CD4-positive, CD25-positive, alpha-beta regulatory T cell (primary cell): ENCODE measurements around the gene PIEZO1. TPM values are rescaled to one million over a fixed set of nuclear protein-coding genes. Genes with fewer than 3 reads are reported as not detected.
A peak's percentile ranks its signal among the peaks of the same experiment; 100 is the strongest.

ENCODE experiments used
- ATAC-seq, 2 donors: fragments of 150-1000 bp; cut with Tn5 transposase; one replicate each; pipeline ENCODE4 v1.10.0; 2021; ENCODE audit warnings: low read depth in 2 of 2, moderate number of reproducible peaks in 2 of 2, moderate library complexity in 1 of 2
- DNase-seq, 3 donors: peaks; one replicate each; pipeline versions ENCODE4 v3.0.0 to v3.0.0-alpha.2; 2012 to 2022; ENCODE audit warnings: mixed read lengths in 1 of 3
- H3K27ac ChIP-seq: one replicate; pipeline ENCODE4 v1.7.0; 2013; ENCODE audit warnings: mild to moderate bottlenecking, low read length; ENCODE audit not compliant: insufficient read depth, poor library complexity, severe bottlenecking
- H3K27me3 ChIP-seq: one replicate; pipeline ENCODE4 v1.7.0; 2013; ENCODE audit warnings: low read length; ENCODE audit not compliant: control insufficient read depth, insufficient read depth
- H3K36me3 ChIP-seq: one replicate; pipeline ENCODE4 v1.7.0; 2013; ENCODE audit warnings: mild to moderate bottlenecking, low read length, moderate library complexity; ENCODE audit not compliant: control insufficient read depth, insufficient read depth
- H3K4me1 ChIP-seq: 2 replicates; pipeline ENCODE4 v1.7.0; 2013; ENCODE audit warnings: mild to moderate bottlenecking, low read length; ENCODE audit not compliant: insufficient read depth, control insufficient read depth, poor library complexity, severe bottlenecking
- H3K4me3 ChIP-seq: one replicate; pipeline ENCODE4 v1.7.0; 2013; ENCODE audit warnings: low read depth, mild to moderate bottlenecking, low read length, moderate library complexity
- H3K9me3 ChIP-seq, 2 experiments: 1 replicate in 1 of 2; 2 replicates in 1 of 2; pipeline ENCODE4 v1.7.0; 2013; ENCODE audit warnings: low read length in 2 of 2, mild to moderate bottlenecking in 1 of 2, moderate library complexity in 1 of 2; ENCODE audit not compliant: control insufficient read depth in 2 of 2
- H3K27ac Mint-ChIP-seq, 3 donors: one replicate each; pipeline ENCODE4 v1.8.0; 2020 to 2022; ENCODE audit warnings: mild to moderate bottlenecking in 3 of 3, mixed read lengths in 3 of 3, moderate library complexity in 2 of 3
- H3K27me3 Mint-ChIP-seq: one replicate; pipeline ENCODE4 v1.8.0; 2022; ENCODE audit warnings: mild to moderate bottlenecking, mixed read lengths
- H3K36me3 Mint-ChIP-seq: one replicate; pipeline ENCODE4 v1.8.0; 2020; ENCODE audit warnings: mixed read lengths
- H3K4me1 Mint-ChIP-seq, 4 donors: one replicate each; pipeline ENCODE4 v1.8.0; 2020 to 2022; ENCODE audit warnings: mixed read lengths in 4 of 4, mild to moderate bottlenecking in 1 of 4
- H3K4me3 Mint-ChIP-seq, 4 donors: one replicate each; pipeline ENCODE4 v1.8.0; 2020 to 2022; ENCODE audit warnings: mild to moderate bottlenecking in 4 of 4, mixed read lengths in 4 of 4, moderate library complexity in 3 of 4
- H3K9me3 Mint-ChIP-seq, 7 donors: one replicate each; pipeline ENCODE4 v1.8.0; 2020 to 2022; ENCODE audit warnings: mixed read lengths in 7 of 7, mild to moderate bottlenecking in 3 of 7, moderate library complexity in 2 of 7
- polyA plus RNA-seq, 4 donors: library from polyadenylated mRNA; unstranded; fragments of 300-500 nt; fragmentation: Illumina TruSeq; gene quantifications; one replicate each; pipeline ENCODE4 v1.2.3, GENCODE V29; 2021
- total RNA-seq: library from RNA; stranded (reverse); gene quantifications from one replicate; pipeline ENCODE4 v1.2.3, GENCODE V29; 2022

The PIEZO1 gene
- total and polyA plus RNA-seq, 5 donors from 2014 or later: 18.1 to 337 (median 20.2) TPM

- DNase-seq: no peak
- H3K27me3 Mint-ChIP-seq: no peaks in the 10 kb centered on the region
- ATAC-seq: no peak
- no peaks in the 10 kb centered on the region for H3K9me3 Mint-ChIP-seq
- Histone ChIP-seq H3K4me3 (no peak overlapping the region), H3K4me1 (peaks cover 42% of the 10 kb centered on the region), H3K27me3 (no peaks in the 10 kb centered on the region), H3K27ac (no peak overlapping the region), H3K9me3 (no peaks in the 10 kb centered on the region), H3K36me3 (peaks cover 11% of the 10 kb centered on the region)
- H3K4me3 Mint-ChIP-seq: no peak overlapping the region
- peaks cover 0 to 44% (median 13%) of the 10 kb centered on the region in 4 donors for H3K4me1 Mint-ChIP-seq
- no peak overlapping the region for H3K27ac Mint-ChIP-seq
- H3K36me3 Mint-ChIP-seq: peaks cover 3% of the 10 kb centered on the region
Observed at GRCh38 chr16:88761143-88761534, 23.9 kb downstream of the PIEZO1 start.

DNA sequence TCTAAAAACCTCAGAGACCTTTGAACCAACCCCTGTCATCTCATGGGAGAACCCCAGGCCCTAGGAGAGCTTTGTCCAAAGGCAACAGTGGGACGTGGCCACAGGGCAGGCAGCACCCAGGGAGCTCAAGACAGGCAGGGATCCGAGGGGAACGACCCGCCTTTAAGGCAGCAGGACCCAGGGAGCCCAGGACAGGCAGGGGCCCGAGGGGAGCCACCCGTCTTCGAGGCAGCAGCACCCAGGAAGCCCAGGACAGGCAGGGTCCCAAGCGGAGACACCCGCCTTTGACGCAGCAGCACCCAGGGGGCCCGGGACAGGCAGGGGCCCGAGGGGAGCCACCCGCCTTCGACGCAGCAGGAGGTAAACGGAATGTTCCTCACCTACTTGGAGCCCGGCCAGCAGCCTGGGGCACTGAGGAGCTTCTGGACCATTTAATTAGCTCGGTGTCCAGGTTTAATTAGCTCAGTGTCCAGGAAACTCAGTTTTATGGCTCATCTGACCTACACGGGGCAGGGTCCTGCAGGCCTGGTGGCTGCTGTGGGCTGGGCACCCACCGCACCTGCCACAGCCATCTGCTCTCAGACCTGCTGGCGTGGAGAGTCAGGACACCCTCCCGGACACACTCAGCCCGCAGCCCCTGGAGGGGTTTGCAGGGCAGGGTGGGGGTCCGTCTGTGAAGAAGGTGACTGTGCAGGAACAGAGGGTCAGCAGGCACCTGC lies 24.4 kb downstream of the PIEZO1 start:
- Mint-ChIP-seq H3K36me3 (peaks cover 3% of the 10 kb centered on the region), H3K9me3 (no peaks in the 10 kb centered on the region), H3K27me3 (no peaks in the 10 kb centered on the region), H3K4me1 (peaks cover 0 to 42% (median 13%) of the 10 kb centered on the region in 4 donors), H3K4me3 (peak overlapping the region in 2 of 4 donors; percentile 31 to 39), H3K27ac (peak overlapping the region in 1 of 3 donors; percentile 55)
- no peak for DNase-seq
- Histone ChIP-seq H3K4me1 (peaks cover 47% of the 10 kb centered on the region), H3K36me3 (peaks cover 11% of the 10 kb centered on the region), H3K9me3 (no peaks in the 10 kb centered on the region), H3K4me3 (no peak overlapping the region), H3K27ac (peak overlapping the region; percentile 69), H3K27me3 (no peaks in the 10 kb centered on the region)
- ATAC-seq: no peak

- no peaks in the 10 kb centered on the region for H3K27me3 Mint-ChIP-seq
- Histone ChIP-seq H3K27me3 (no peaks in the 10 kb centered on the region), H3K9me3 (no peaks in the 10 kb centered on the region), H3K27ac (peak overlapping the region; percentile 69), H3K4me3 (no peak overlapping the region), H3K4me1 (peaks cover 47% of the 10 kb centered on the region), H3K36me3 (peaks cover 11% of the 10 kb centered on the region)
- peaks cover 0 to 46% (median 13%) of the 10 kb centered on the region in 4 donors for H3K4me1 Mint-ChIP-seq
- H3K9me3 Mint-ChIP-seq: no peaks in the 10 kb centered on the region
- H3K36me3 Mint-ChIP-seq: peaks cover 3% of the 10 kb centered on the region
- ATAC-seq: no peak
- H3K27ac Mint-ChIP-seq: no peak overlapping the region
- H3K4me3 Mint-ChIP-seq: peak overlapping the region in 2 of 4 donors; percentile 31 to 39
- DNase-seq: no peak
Observed at GRCh38 chr16:88759976-88760350, 25.1 kb downstream of the PIEZO1 start.

DNA sequence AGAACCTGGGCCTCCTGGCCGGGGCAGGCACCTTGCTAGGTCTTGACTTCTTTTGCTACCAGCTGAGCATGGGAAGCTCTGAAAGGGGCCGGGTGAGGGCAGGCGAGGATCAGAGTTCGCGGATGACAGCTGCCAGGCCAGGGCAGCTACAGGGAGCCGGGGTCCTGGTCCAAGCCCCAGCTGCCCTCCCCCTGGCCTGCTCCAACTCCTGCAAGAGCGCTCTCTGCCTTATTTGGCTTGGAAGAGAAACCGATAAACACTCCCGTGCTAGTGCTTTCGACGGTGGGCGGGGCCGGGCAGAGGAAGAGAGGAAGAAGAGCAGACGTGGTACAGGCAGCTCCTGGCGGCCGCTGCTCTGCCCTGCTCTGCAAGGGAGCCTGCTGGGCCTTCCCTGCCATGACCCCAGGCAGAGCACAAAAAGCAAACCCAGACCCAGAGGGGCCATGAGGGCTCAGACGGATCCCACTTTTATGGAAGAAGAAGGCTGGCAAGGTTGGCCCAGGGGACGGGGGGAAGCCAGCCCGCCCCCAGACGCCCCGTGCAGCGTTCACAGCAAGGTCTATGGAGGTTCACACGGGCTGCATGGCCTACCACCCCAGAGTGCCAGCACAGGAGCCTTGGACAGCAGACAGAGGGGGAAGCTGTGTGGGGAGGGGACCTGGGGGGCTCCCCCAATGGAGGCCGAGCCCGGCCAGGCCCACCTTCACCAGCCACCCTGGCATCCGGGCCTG lies 25.6 kb downstream of the PIEZO1 start:
- Histone ChIP-seq H3K4me1 (peaks cover 47% of the 10 kb centered on the region), H3K4me3 (no peak overlapping the region), H3K27me3 (no peaks in the 10 kb centered on the region), H3K27ac (peak overlapping the region; percentile 69), H3K9me3 (no peaks in the 10 kb centered on the region), H3K36me3 (peaks cover 11% of the 10 kb centered on the region)
- Mint-ChIP-seq H3K36me3 (peaks cover 3% of the 10 kb centered on the region), H3K4me3 (peak overlapping the region in 3 of 4 donors; percentile 57 to 86 (median 82)), H3K27ac (peak overlapping the region; percentile 85 to 96 (median 88)), H3K27me3 (no peaks in the 10 kb centered on the region), H3K9me3 (no peaks in the 10 kb centered on the region), H3K4me1 (peaks cover 0 to 45% (median 13%) of the 10 kb centered on the region in 4 donors)
- ATAC-seq (peak; percentile 57 to 66), DNase-seq (peak; percentile 35 to 78 (median 44))

DNA sequence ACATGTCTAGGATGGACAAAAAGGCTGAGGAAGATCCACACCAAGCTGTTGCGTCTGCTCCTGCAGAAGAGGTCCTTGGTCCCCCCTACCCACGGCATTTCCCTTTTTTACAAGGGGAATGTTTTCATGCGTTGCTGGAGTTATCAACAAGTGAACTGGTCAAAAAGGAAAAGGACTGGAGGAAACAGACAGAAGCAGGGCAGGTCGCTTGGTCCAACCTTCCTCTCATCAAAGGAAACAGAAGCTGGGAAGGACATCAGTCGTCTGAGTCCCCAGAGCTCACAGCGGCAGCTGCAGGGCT lies 26.1 kb downstream of the PIEZO1 start:
- Histone ChIP-seq H3K4me1 (peaks cover 47% of the 10 kb centered on the region), H3K4me3 (no peak overlapping the region), H3K36me3 (peaks cover 7% of the 10 kb centered on the region), H3K27ac (peak overlapping the region; percentile 69), H3K9me3 (no peaks in the 10 kb centered on the region), H3K27me3 (no peaks in the 10 kb centered on the region)
- Mint-ChIP-seq H3K27me3 (no peaks in the 10 kb centered on the region), H3K27ac (peak overlapping the region; percentile 85 to 96 (median 88)), H3K9me3 (no peaks in the 10 kb centered on the region), H3K36me3 (peaks cover 3% of the 10 kb centered on the region), H3K4me1 (peaks cover 0 to 45% (median 13%) of the 10 kb centered on the region in 4 donors), H3K4me3 (peak overlapping the region in 2 of 4 donors; percentile 57 to 86)
- DNase-seq: no peak
- no peak for ATAC-seq

DNA sequence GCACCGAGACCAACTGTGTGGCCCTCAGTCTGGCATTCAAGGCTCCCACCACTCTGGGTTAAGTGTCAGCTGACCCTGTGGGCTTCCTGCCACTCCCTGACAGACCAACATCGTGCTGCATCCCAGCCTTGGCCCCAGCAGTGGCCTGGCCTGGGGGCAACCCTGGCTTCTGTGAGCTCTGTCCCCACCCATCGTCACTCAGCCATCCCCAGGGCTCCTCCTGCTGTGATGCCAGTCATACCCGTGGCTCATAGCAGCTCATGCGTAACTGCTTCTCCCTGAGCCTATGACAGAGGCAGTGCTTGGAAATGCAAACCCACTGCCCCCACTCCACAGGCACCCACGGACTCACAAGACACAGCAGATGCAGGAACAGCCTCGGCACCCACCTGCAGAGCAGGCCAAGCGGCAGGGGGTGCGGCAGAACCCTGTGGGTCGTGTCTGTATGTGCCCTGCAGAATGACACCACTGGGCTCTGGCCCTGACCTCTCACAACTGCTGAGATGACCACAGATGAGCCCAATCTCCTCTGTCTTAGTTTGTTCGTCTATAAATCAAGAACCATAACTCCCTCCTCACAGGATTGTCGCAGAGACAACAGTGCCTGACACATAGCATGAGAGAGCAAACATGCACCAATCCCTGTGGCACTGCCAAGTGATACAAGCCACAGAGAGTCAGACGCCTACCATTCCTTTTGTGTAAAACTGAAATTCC lies 26.6 kb downstream of the PIEZO1 start:
- peaks cover 47% of the 10 kb centered on the region for H3K4me1 ChIP-seq
- H3K27me3 ChIP-seq: no peaks in the 10 kb centered on the region
- peak overlapping the region; percentile 69 for H3K27ac ChIP-seq

GRCh38 chr16:88755745-88756443 lies 29.1 kb downstream of the PIEZO1 start:
- ATAC-seq (no peak), DNase-seq (no peak)
- Mint-ChIP-seq H3K4me1 (peaks cover 0 to 41% (median 15%) of the 10 kb centered on the region in 4 donors), H3K36me3 (no peaks in the 10 kb centered on the region), H3K4me3 (no peak overlapping the region), H3K9me3 (no peaks in the 10 kb centered on the region), H3K27me3 (no peaks in the 10 kb centered on the region), H3K27ac (no peak overlapping the region)
- no peaks in the 10 kb centered on the region for H3K9me3 ChIP-seq
- peaks cover 40% of the 10 kb centered on the region for H3K4me1 ChIP-seq
- no peak overlapping the region for H3K4me3 ChIP-seq
- no peak overlapping the region for H3K27ac ChIP-seq
- no peaks in the 10 kb centered on the region for H3K27me3 ChIP-seq
- peaks cover 8% of the 10 kb centered on the region for H3K36me3 ChIP-seq

More for the DNA sequence above, 26.6 kb downstream of the PIEZO1 start:
- Histone ChIP-seq H3K4me3 (no peak overlapping the region), H3K9me3 (no peaks in the 10 kb centered on the region), H3K36me3 (peaks cover 3% of the 10 kb centered on the region)
- H3K4me3 Mint-ChIP-seq: peak overlapping the region in 1 of 4 donors; percentile 86
- H3K9me3 Mint-ChIP-seq: no peaks in the 10 kb centered on the region
- ATAC-seq (no peak), DNase-seq (no peak)
- H3K4me1 Mint-ChIP-seq: peaks cover 0 to 44% (median 16%) of the 10 kb centered on the region in 4 donors
- H3K27me3 Mint-ChIP-seq: no peaks in the 10 kb centered on the region
- peak overlapping the region; percentile 85 to 96 (median 88) for H3K27ac Mint-ChIP-seq
- H3K36me3 Mint-ChIP-seq: peaks cover 3% of the 10 kb centered on the region
